ENCODE data around the gene SLC23A2.

Gene SLC23A2

DNA sequence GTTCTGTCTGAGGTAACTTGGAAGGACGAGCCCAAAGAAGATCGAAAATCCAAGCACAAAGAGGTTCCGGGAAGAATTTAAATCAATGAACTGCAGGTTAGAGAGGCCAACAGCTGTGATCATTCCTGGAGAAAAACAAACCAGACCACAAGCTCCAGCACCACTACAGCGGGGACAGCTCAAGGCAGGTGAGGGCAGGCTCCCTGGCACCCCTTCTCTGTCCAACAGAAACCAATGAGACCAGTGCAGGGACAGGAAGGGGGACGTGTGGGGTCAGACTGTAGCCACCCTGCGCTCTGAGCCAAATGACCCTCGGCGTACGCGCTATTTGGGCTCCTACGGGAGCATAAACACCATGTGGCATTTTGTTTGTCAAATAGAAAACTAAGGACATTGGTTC, 139.3 kb downstream of the SLC23A2 start:
- TF ChIP-seq TAF1 (IDR thresholded peaks at IDR 0.05; ENCODE audit: borderline replicate concordance, insufficient read depth, low read length) (no peak), SIN3A (IDR thresholded peaks at IDR 0.05; ENCODE audit: borderline replicate concordance, insufficient read depth, low read length) (no peak), REST (IDR thresholded peaks at IDR 0.05; ENCODE audit: insufficient read depth in 1 of 2, low read depth in 2 of 2, low read length in 2 of 2) (peak in 1 of 2 experiments; percentile 42; a peak in 1 of 4 replicates)

GRCh38 chr20:4858000-4858399, 143.3 kb downstream of the SLC23A2 start:
- TF ChIP-seq FOXP2 (optimal IDR thresholded peaks at IDR 0.05; ENCODE audit: borderline replicate concordance, extremely low read depth, extremely low read length, insufficient read depth) = no peak
- TF ChIP-seq REST (IDR thresholded peaks at IDR 0.05; ENCODE audit: insufficient read depth in 1 of 2, low read depth in 2 of 2, low read length in 2 of 2) = no peak
- no peak for TF ChIP-seq SIN3A (IDR thresholded peaks at IDR 0.05; ENCODE audit: borderline replicate concordance, insufficient read depth, low read length)
- no peak for TF ChIP-seq TAF1 (IDR thresholded peaks at IDR 0.05; ENCODE audit: borderline replicate concordance, insufficient read depth, low read length)
- no peak for TF ChIP-seq POLR2AphosphoS5 (IDR thresholded peaks at IDR 0.05; ENCODE audit: low read depth, low read length)

GRCh38 chr20:4856022-4856755, 145.1 kb downstream of the SLC23A2 start:
- TF ChIP-seq TAF1 (IDR thresholded peaks at IDR 0.05; ENCODE audit: borderline replicate concordance, insufficient read depth, low read length) (no peak), REST (IDR thresholded peaks at IDR 0.05; ENCODE audit: insufficient read depth in 1 of 2, low read depth in 2 of 2, low read length in 2 of 2) (no peak), FOXP2 (optimal IDR thresholded peaks at IDR 0.05; ENCODE audit: borderline replicate concordance, extremely low read depth, extremely low read length, insufficient read depth) (no peak), SIN3A (IDR thresholded peaks at IDR 0.05; ENCODE audit: borderline replicate concordance, insufficient read depth, low read length) (no peak), POLR2AphosphoS5 (IDR thresholded peaks at IDR 0.05; ENCODE audit: low read depth, low read length) (no peak)

- TF ChIP-seq FOXP2 (optimal IDR thresholded peaks at IDR 0.05; ENCODE audit: borderline replicate concordance, extremely low read depth, extremely low read length, insufficient read depth) (no peak), REST (IDR thresholded peaks at IDR 0.05; ENCODE audit: insufficient read depth in 1 of 2, low read depth in 2 of 2, low read length in 2 of 2) (no peak), POLR2AphosphoS5 (IDR thresholded peaks at IDR 0.05; ENCODE audit: low read depth, low read length) (no peak), SIN3A (IDR thresholded peaks at IDR 0.05; ENCODE audit: borderline replicate concordance, insufficient read depth, low read length) (no peak), TAF1 (IDR thresholded peaks at IDR 0.05; ENCODE audit: borderline replicate concordance, insufficient read depth, low read length) (no peak)
Observed at GRCh38 chr20:4855555-4855954, 145.8 kb downstream of the SLC23A2 start.

All from PFSK-1 (cell line).